HCT116 (cell line): ENCODE measurements around the gene ATRAID. TPM values are rescaled to one million over a fixed set of nuclear protein-coding genes. Genes with fewer than 3 reads are reported as not detected.

Experiments used
- ATAC-seq: fragments of 200-7000 bp; cut with Tn5 transposase; 2 replicates; pipeline ENCODE4 v1.9.1; 2020; ENCODE audit warnings: mild to moderate bottlenecking, moderate library complexity
- BruUV-seq: library from RNA; stranded (reverse); fragments of 400-500 nt; replicated peaks from 2 replicates; lab custom pipeline; 2021; lab: Mats Ljungman, UMichigan
- CTCF ChIA-PET: fragments of 300-600 bp; sonication (Branson Sonifier 250); formaldehyde crosslinking; loops from one replicate; lab custom pipeline; 2021; ENCODE audit warnings: antibody characterized with exemption; lab: Charles Lee
- POLR2A ChIA-PET: fragments of 300-600, 350-600 bp; sonication (Branson Sonifier 250); formaldehyde crosslinking; loops from one replicate; lab custom pipeline; 2021; ENCODE audit warnings: antibody characterized with exemption; lab: Charles Lee
- RAD21 ChIA-PET, 2 experiments: fragments of 300-600 bp; sonication (Branson Sonifier 250); formaldehyde crosslinking; loops; one replicate each; lab custom pipeline; 2023; ENCODE audit warnings: low total read pairs in 2 of 2; ENCODE audit not compliant: uncharacterized antibody in 2 of 2, unreplicated experiment in 2 of 2, low non-redundant PET in 1 of 2; lab: Charles Lee
- DNase-seq: peaks from one replicate; pipeline ENCODE4 v3.0.0-alpha.2; 2010; ENCODE audit warnings: low read depth, low spot score
- H2AFZ ChIP-seq: fragments of 200-600 bp; shearing (Covaris generic), sonication (generic); 2 replicates; pipeline ENCODE4 v1.6.1; 2017; ENCODE audit warnings: low read depth, mixed run types, mixed read lengths, antibody characterized with exemption, low read length; ENCODE audit not compliant: poor library complexity, severe bottlenecking
- H3K27ac ChIP-seq: 2 replicates; pipeline ENCODE4 v1.5.1; 2012; ENCODE audit warnings: low read depth, low read length
- H3K27me3 ChIP-seq: fragments of 200-600 bp; sonication (generic); 2 replicates; pipeline ENCODE4 v1.6.1; 2016; ENCODE audit warnings: mixed run types, low read length, mixed read lengths; ENCODE audit not compliant: insufficient read depth
- H3K36me3 ChIP-seq, 2 experiments: fragments of 200-500 bp in 1 of 2; fragments of 200-600 bp in 1 of 2; sonication (Bioruptor generic) in 1 of 2; sonication (generic) in 1 of 2; 2 replicates each; pipeline versions ENCODE4 v1.5.1 to v1.6.1; 2014 to 2016; ENCODE audit warnings: low read length in 2 of 2, inconsistent platforms in 1 of 2, mixed read lengths in 1 of 2, mixed run types in 1 of 2; ENCODE audit not compliant: insufficient read depth in 2 of 2, control insufficient read depth in 1 of 2
- H3K4me1 ChIP-seq, 2 experiments: fragments of 200-600 bp in 1 of 2; sonication (generic) in 1 of 2; 2 replicates each; pipeline versions ENCODE4 v1.5.1 to v1.6.1; 2012 to 2017; ENCODE audit warnings: low read length in 2 of 2, inconsistent platforms in 1 of 2, mild to moderate bottlenecking in 1 of 2, mixed read lengths in 1 of 2, mixed run types in 1 of 2, moderate library complexity in 1 of 2; ENCODE audit not compliant: insufficient read depth in 2 of 2, control insufficient read depth in 1 of 2
- H3K4me2 ChIP-seq: fragments of 200-600 bp; sonication (generic); 2 replicates; pipeline ENCODE4 v1.6.1; 2017; ENCODE audit warnings: mixed run types, low read length, mixed read lengths
- H3K4me3 ChIP-seq, 2 experiments: fragments of 200-600 bp in 1 of 2; sonication (generic) in 1 of 2; replicated peaks in 1 of 2; 2 replicates each; pipeline ENCODE4 v1.5.1; 2011 to 2016; ENCODE audit warnings: low read length in 2 of 2, control low read depth in 1 of 2, low read depth in 1 of 2, mild to moderate bottlenecking in 1 of 2, mixed read lengths in 1 of 2, mixed run types in 1 of 2
- H3K79me2 ChIP-seq: fragments of 200-600 bp; sonication (generic); 2 replicates; pipeline ENCODE4 v1.6.1; 2017; ENCODE audit warnings: mild to moderate bottlenecking, mixed run types, low read length, moderate library complexity, mixed read lengths; ENCODE audit not compliant: insufficient read depth
- H3K9ac ChIP-seq: fragments of 200-600 bp; sonication (generic); 2 replicates; pipeline ENCODE4 v1.6.1; 2016; ENCODE audit warnings: low read length, mixed read lengths
- H3K9me2 ChIP-seq: fragments of 200-600 bp; sonication (generic), shearing (Covaris generic); 2 replicates; pipeline ENCODE4 v1.6.1; 2017; ENCODE audit warnings: mixed run types, mild to moderate bottlenecking, moderate library complexity; ENCODE audit not compliant: insufficient read depth
- H3K9me3 ChIP-seq, 2 experiments: fragments of 200-500 bp in 1 of 2; fragments of 200-600 bp in 1 of 2; sonication (Bioruptor generic) in 1 of 2; sonication (generic) in 1 of 2; 2 replicates each; pipeline ENCODE4 v1.6.1; 2014 to 2017; ENCODE audit warnings: low read length in 2 of 2, mixed read lengths in 2 of 2, inconsistent platforms in 1 of 2, low read depth in 1 of 2, mild to moderate bottlenecking in 1 of 2, mixed run types in 1 of 2, moderate library complexity in 1 of 2; ENCODE audit not compliant: control insufficient read depth in 1 of 2, insufficient read depth in 1 of 2
- H4K20me1 ChIP-seq: fragments of 200-600 bp; sonication (generic), shearing (Covaris generic); 2 replicates; pipeline ENCODE4 v1.6.1; 2017; ENCODE audit warnings: mixed run types, mild to moderate bottlenecking, moderate library complexity; ENCODE audit not compliant: insufficient read depth
- ATF3 ChIP-seq: IDR thresholded peaks from 2 replicates; pipeline ENCODE4 v1.6.1; 2012
- CBX3 ChIP-seq: IDR thresholded peaks from 2 replicates; pipeline ENCODE4 v1.6.1; 2012; ENCODE audit warnings: low read depth
- CEBPB ChIP-seq: IDR thresholded peaks from 2 replicates; pipeline ENCODE4 v1.6.1; 2012; ENCODE audit warnings: low read depth
- CTCF ChIP-seq, 3 experiments: fragments of 200-600 bp in 1 of 3; sonication (generic) in 1 of 3; IDR thresholded peaks in 2 of 3; conservative IDR thresholded peaks in 1 of 3; 2 replicates each; pipeline ENCODE4 v1.5.1; 2012 to 2017; ENCODE audit warnings: low read depth in 2 of 3, low read length in 2 of 3, antibody characterized with exemption in 1 of 3, borderline replicate concordance in 1 of 3, control low read depth in 1 of 3, mild to moderate bottlenecking in 1 of 3, mixed read lengths in 1 of 3, mixed run types in 1 of 3, moderate library complexity in 1 of 3; ENCODE audit not compliant: insufficient read depth in 1 of 3
- EZH2 ChIP-seq: fragments of 200-600 bp; sonication (generic); IDR thresholded peaks from 2 replicates; pipeline ENCODE4 v1.6.1; 2017; ENCODE audit warnings: antibody characterized with exemption, mixed run types
- JUND ChIP-seq: IDR thresholded peaks from 2 replicates; pipeline ENCODE4 v1.6.1; 2012
- RAD21 ChIP-seq: IDR thresholded peaks from 2 replicates; pipeline ENCODE4 v1.6.1; 2012; ENCODE audit warnings: low read depth, mild to moderate bottlenecking
- SP1 ChIP-seq: IDR thresholded peaks from 2 replicates; pipeline ENCODE4 v1.6.1; 2012; ENCODE audit warnings: low read depth
- SRF ChIP-seq: IDR thresholded peaks from 2 replicates; pipeline ENCODE4 v1.6.1; 2012; ENCODE audit warnings: low read depth
- YY1 ChIP-seq: IDR thresholded peaks from 2 replicates; pipeline ENCODE4 v1.6.1; 2011; ENCODE audit warnings: low read length, low read depth, moderate library complexity, mild to moderate bottlenecking; ENCODE audit not compliant: insufficient replicate concordance; ENCODE audit errors: extremely low read depth
- ZNF274 ChIP-seq: fragments of 200-500 bp; sonication (Bioruptor generic); IDR thresholded peaks from 2 replicates; pipeline ENCODE4 v1.6.1; 2014; ENCODE audit warnings: mild to moderate bottlenecking, low read depth, low read length, inconsistent platforms
- intact Hi-C: fragments of 100-400 bp; cut with micrococcal nuclease; formaldehyde crosslinking; loops from 2 replicates; pipeline ENCODE4 v1.10.0; 2022
- total RNA-seq: library from RNA; stranded (reverse); gene quantifications from one replicate; pipeline ENCODE4 v1.2.1, GENCODE V29; 2021; ENCODE audit not compliant: unreplicated experiment

The ATRAID gene
- total RNA-seq, 1 experiment from 2014 or later, result 93.6 TPM

- DNase-seq (no peak), ATAC-seq (no peak)
- no TSS peak for BruUV-seq
- H3K9ac ChIP-seq, result no peak overlapping the region
- H2AFZ ChIP-seq, result no peak overlapping the region
- no peak overlapping the region for H3K4me2 ChIP-seq
- RAD21 ChIA-PET, result no interaction called here
- no peak overlapping the region for H3K27ac ChIP-seq
- intact Hi-C loops, result no loop called here
- no peaks in the 10 kb centered on the region for H3K9me2 ChIP-seq
- CTCF ChIA-PET, result no interaction called here
- H3K36me3 ChIP-seq, result peaks cover 61 to 80% of the 10 kb centered on the region in 2 experiments
- POLR2A ChIA-PET, result no interaction called here
- H3K4me3 ChIP-seq, result no peak overlapping the region
- H3K79me2 ChIP-seq, result no peaks in the 10 kb centered on the region
- H4K20me1 ChIP-seq, result no peaks in the 10 kb centered on the region
- H3K27me3 ChIP-seq, result no peaks in the 10 kb centered on the region
- H3K4me1 ChIP-seq, result no peaks in the 10 kb centered on the region
- no peaks in the 10 kb centered on the region for H3K9me3 ChIP-seq
- TF ChIP-seq CBX3 (no peak), JUND (no peak), RAD21 (no peak)
These were observed 21.5 kb downstream of the ATRAID start for GRCh38 chr2:27233341-27233740.

- Histone ChIP-seq H3K9me3 (no peaks in the 10 kb centered on the region), H2AFZ (no peak overlapping the region), H3K4me3 (no peak overlapping the region)
- TF ChIP-seq CEBPB (no peak), CTCF (IDR thresholded peaks at IDR 0.05 in 2 of 3, conservative IDR thresholded peaks at IDR 0.05 in 1 of 3; ENCODE audit: borderline replicate concordance in 1 of 3, insufficient read depth in 1 of 3, low read depth in 2 of 3, low read length in 2 of 3) (no peak), EZH2 (no peak), SRF (no peak), ZNF274 (no peak), YY1 (no peak), SP1 (no peak), ATF3 (no peak), RAD21 (no peak)
- TF ChIP-seq, all 23 proteins: peak for 0
- DNase-seq (no peak), ATAC-seq (no peak)
- RAD21 ChIA-PET, result no interaction called here
- Histone ChIP-seq H3K27ac (no peak overlapping the region), H4K20me1 (no peaks in the 10 kb centered on the region), H3K27me3 (no peaks in the 10 kb centered on the region), H3K36me3 (peaks cover 67 to 93% of the 10 kb centered on the region in 2 experiments), H3K79me2 (no peaks in the 10 kb centered on the region), H3K9ac (no peak overlapping the region), H3K4me2 (no peak overlapping the region), H3K4me1 (no peaks in the 10 kb centered on the region), H3K9me2 (no peaks in the 10 kb centered on the region)
- no TSS peak for BruUV-seq
- CTCF ChIA-PET, result no interaction called here
- POLR2A ChIA-PET, result no interaction called here
- intact Hi-C loops, result no loop called here
These were observed 24.3 kb downstream of the ATRAID start for GRCh38 chr2:27236136-27236535.
